Upper lobe of left lung (tissue), 4 donors: Measurements from ENCODE around the gene LCE6A.

Source experiments
- CTCF ChIP-seq, 6 experiments: fragments of 450-650 bp in 4 of 6; fragments of 200-600 bp in 2 of 6; sonication (generic) in 2 of 6; IDR thresholded peaks; one replicate each; pipeline ENCODE4 v1.5.1; 2016 to 2019; ENCODE audit warnings: antibody characterized with exemption in 6 of 6
- POLR2AphosphoS5 ChIP-seq, 2 donors: sonication (generic); formaldehyde crosslinking; IDR thresholded peaks; one replicate each; pipeline ENCODE4 v1.5.1; 2017; ENCODE audit warnings: antibody characterized with exemption in 2 of 2

- TF ChIP-seq CTCF (IDR thresholded peaks at IDR 0.05) (no peak), POLR2AphosphoS5 (IDR thresholded peaks at IDR 0.05) (no peak)
These were observed 31.0 kb upstream of the LCE6A start, which contains the start of gene LCE1B for GRCh38 chr1:152811671-152812070.
